K562 treated with DMSO at 1 percent for 4 hours (cell line): Measurements from ENCODE around the gene PLXNA1. TPM values are rescaled to one million over a fixed set of nuclear protein-coding genes. Genes with fewer than 3 reads are reported as not detected.

Experiments used
- total RNA-seq: library from RNA; unstranded; fragments of 300-600 nt; gene quantifications from 2 replicates; pipeline ENCODE4 v1.2.3, GENCODE V29; 2022; ENCODE audit not compliant: insufficient read depth

PLXNA1 gene
- 38.0 and 53.5 TPM in 2 replicates for total RNA-seq

GRCh38 chr3:126982471-126983175 lies at the start of gene PLXNA1:
PLXNA1 (plus strand) TSS chr3:126983115; CDS start chr3:126988594, 5,479 bp downstream.

Other genes with a start within 250 kb of the PLXNA1 start
- gene PRR23E, start 210.0 kb downstream of the PLXNA1 start, total RNA-seq = not detected in 2 replicates